Heart right ventricle (tissue), 16 donors: ENCODE measurements around the gene PRR5L. TPM values are rescaled to one million over a fixed set of nuclear protein-coding genes. Genes with fewer than 3 reads are reported as not detected.

ENCODE experiments used
- ATAC-seq, 8 donors: fragments of 200-7000 bp; cut with Tn5 transposase; one replicate each; pipeline ENCODE4 v1.9.1; 2020; ENCODE audit warnings: mild to moderate bottlenecking in 8 of 8, moderate library complexity in 8 of 8, moderate number of reproducible peaks in 1 of 8
- DNase-seq, 2 donors: peaks; one replicate each; pipeline ENCODE4 v3.0.0-alpha.2; 2020
- H3K27ac ChIP-seq, 10 donors: fragments of 200-600 bp; sonication (generic) in 2 of 10; one replicate each; pipeline versions ENCODE4 v1.5.0 to v1.8.0; 2020 to 2022; ENCODE audit warnings: mild to moderate bottlenecking in 3 of 10
- H3K27me3 ChIP-seq, 7 donors: fragments of 200-600 bp; one replicate each; pipeline ENCODE4 v1.8.0; 2021 to 2022; ENCODE audit warnings: mild to moderate bottlenecking in 2 of 7
- H3K36me3 ChIP-seq, 9 donors: fragments of 200-600 bp; sonication (generic) in 1 of 9; one replicate each; pipeline versions ENCODE4 v1.5.0 to v1.8.0; 2020 to 2022; ENCODE audit warnings: mild to moderate bottlenecking in 2 of 9
- H3K4me1 ChIP-seq, 9 donors: fragments of 200-600 bp; sonication (generic) in 1 of 9; one replicate each; pipeline versions ENCODE4 v1.5.0 to v1.8.0; 2020 to 2022; ENCODE audit warnings: mild to moderate bottlenecking in 4 of 9
- H3K4me3 ChIP-seq, 10 donors: fragments of 200-600 bp; sonication (generic) in 2 of 10; one replicate each; pipeline versions ENCODE4 v1.5.0 to v1.8.0; 2020 to 2022; ENCODE audit warnings: mild to moderate bottlenecking in 7 of 10, moderate library complexity in 2 of 10
- H3K9me3 ChIP-seq, 11 donors: fragments of 200-600 bp in 10 of 11; sonication (generic) in 2 of 11; one replicate each; pipeline versions ENCODE4 v1.5.0 to v1.8.0; 2013 to 2022; ENCODE audit warnings: mild to moderate bottlenecking in 2 of 11, control low read depth in 1 of 11, moderate library complexity in 1 of 11
- CTCF ChIP-seq, 9 donors: fragments of 200-600 bp; sonication (generic) in 2 of 9; IDR thresholded peaks; one replicate each; pipeline versions ENCODE4 v1.5.0 to v1.8.0; 2021 to 2022; ENCODE audit warnings: antibody characterized with exemption in 9 of 9, mild to moderate bottlenecking in 5 of 9, moderate library complexity in 1 of 9
- WGBS, 2 donors: extraction: QIAGEN DNeasy Blood & Tissue Kit; methylation state at CpG; one replicate each; pipeline ENCODE4 v1.1.7; 2013; ENCODE audit warnings: inconsistent platforms in 1 of 2; 5-methylcytosine and 5-hydroxymethylcytosine counted together
- intact Hi-C, 10 donors: fragments of 100-400 bp; cut with DNase I; formaldehyde crosslinking; loops; one replicate each; pipeline versions ENCODE4 v1.11.1 to v1.14.2; 2022
- polyA plus RNA-seq, 2 donors: library from polyadenylated mRNA; stranded (reverse); fragments of 200-250 nt; gene quantifications; one replicate each; pipeline ENCODE4 v1.2.3, GENCODE V29; 2013
- total RNA-seq, 10 donors: library from RNA; stranded (reverse); fragmentation: NEBNext Ultra II Directional in 3 of 10; extraction: Animal tissue kit (Norgen Biotek cat#: 25700) in 3 of 10; gene quantifications; one replicate each; pipeline versions ENCODE4 v1.2.1 to v1.2.4, GENCODE V29; 2021 to 2023
- donor health status: Arrhythmogenic right ventricular cardiomyopathy.
- donor health status: ischemic (EF 13 %, LVEDD 7.1; RV severe dilation, severe dysfunction).
- donor health status: healthy with polysubstance abuse.
- donor health status: DM: no; HTN: yes; CAD: no.
- donor health status: DM: no; HTN: no; CAD: no.
- donor health status: ischemic (EF 25% LVEDD 6.9; RV normal size, moderate dysfunction).
- donor health status: ischemic (EF 25% LVEDD 5.7; RV mildly dilated, moderate dysfunction).
- donor health status: healthy.
- donor health status: DM: yes; HTN: yes; CAD: no.
- donor health status: Ischemic cardiomyopathy.
- donor health status: ischemic (EF 35%, LVEDD 5.7; RV mildly dilated, moderate dysfunction).
- donor health status: nonischemic (EF 11% LVEDD 7.7; RV severe dilation, severe dysfunction).
- donor health status: DM: yes; HTN: yes; CAD: no.
- donor health status: PGD.
- donor health status: ischemic (EF 29% LVEDD 5.4; RV normal size, mild dysfunction).
- donor health status: nonischemic (EF 23%, LVEDD 6.1; RV moderate dilation, normal function).

Gene PRR5L
- total and polyA plus RNA-seq, 12 donors = 0.80 to 10.7 (median 2.4) TPM

DNA sequence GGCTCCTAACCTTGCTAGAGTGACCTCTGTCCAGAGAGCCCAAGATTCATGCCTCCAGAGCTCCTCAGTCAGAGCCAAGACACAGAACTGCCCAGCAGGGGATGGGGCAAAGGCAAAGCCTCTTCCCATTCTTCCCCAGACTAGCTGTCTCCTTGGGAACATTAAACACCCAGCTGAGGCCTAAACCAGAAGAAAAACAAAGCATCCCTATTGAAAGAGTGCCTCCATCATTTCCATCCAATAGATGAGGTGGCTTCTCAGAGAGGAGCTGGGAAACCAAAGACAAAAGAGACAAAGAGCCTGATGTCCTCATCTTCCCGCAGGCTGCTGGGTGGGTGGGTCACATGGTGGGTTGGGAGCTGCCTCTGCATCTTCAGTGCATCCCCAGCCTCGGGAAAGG is 44.3 kb upstream of the PRR5L start:
- Histone ChIP-seq H3K27ac (no peak overlapping the region), H3K36me3 (no peaks in the 10 kb centered on the region), H3K4me1 (peaks cover 0 to 21% (median 0%) of the 10 kb centered on the region in 9 donors), H3K27me3 (peaks cover 0 to 18% (median 0%) of the 10 kb centered on the region in 7 donors), H3K4me3 (no peak overlapping the region), H3K9me3 (peaks cover 0 to 26% (median 3%) of the 10 kb centered on the region in 11 donors)
- 84 to 90% methylated on average over 2 of the region's 2 CpGs for WGBS, 2 donors
- intact Hi-C loops = loop anchor here in 4 of 10 donors (10.0 kb wide), 5 partner anchors 97 to 427 kb away; no protein-coding TSS in a partner anchor
- no peak for TF ChIP-seq CTCF (IDR thresholded peaks at IDR 0.05)
- ATAC-seq = no peak
- no peak for DNase-seq

DNA sequence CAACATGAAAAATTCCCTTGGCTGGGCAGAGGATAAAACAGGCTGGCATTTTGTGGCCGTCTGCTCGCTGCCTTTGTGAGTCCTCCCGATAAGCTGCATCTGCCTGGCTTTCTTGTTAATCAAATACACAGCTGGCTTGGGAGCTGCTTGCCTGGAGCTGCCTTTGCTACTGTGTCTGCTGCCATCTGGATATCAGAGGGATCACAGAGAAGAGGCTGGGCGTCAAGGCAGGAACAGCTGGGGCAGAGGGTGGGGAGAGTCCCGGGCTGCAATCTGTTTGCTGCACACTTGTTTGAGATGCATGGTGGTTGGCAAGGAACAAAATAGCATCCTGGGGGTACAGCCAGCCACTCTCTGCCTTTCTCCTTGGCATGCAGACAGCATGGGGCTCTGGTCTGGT is 42.9 kb upstream of the PRR5L start:
- TF ChIP-seq CTCF (IDR thresholded peaks at IDR 0.05) = no peak
- ATAC-seq (peak in 2 of 8 donors; percentile 31 to 33), DNase-seq (no peak)
- WGBS, 2 donors = 35 to 65% methylated on average over 5 of the region's 5 CpGs
- H3K36me3 ChIP-seq = no peaks in the 10 kb centered on the region
- intact Hi-C loops = loop anchor here in 4 of 10 donors (10.0 kb wide), 5 partner anchors 98 to 428 kb away; no protein-coding TSS in a partner anchor
- H3K27ac ChIP-seq = no peak overlapping the region
- peaks cover 0 to 26% (median 3%) of the 10 kb centered on the region in 11 donors for H3K9me3 ChIP-seq
- H3K4me3 ChIP-seq = no peak overlapping the region
- H3K27me3 ChIP-seq = peaks cover 0 to 19% (median 1%) of the 10 kb centered on the region in 7 donors
- peaks cover 0 to 15% (median 0%) of the 10 kb centered on the region in 9 donors for H3K4me1 ChIP-seq

DNA sequence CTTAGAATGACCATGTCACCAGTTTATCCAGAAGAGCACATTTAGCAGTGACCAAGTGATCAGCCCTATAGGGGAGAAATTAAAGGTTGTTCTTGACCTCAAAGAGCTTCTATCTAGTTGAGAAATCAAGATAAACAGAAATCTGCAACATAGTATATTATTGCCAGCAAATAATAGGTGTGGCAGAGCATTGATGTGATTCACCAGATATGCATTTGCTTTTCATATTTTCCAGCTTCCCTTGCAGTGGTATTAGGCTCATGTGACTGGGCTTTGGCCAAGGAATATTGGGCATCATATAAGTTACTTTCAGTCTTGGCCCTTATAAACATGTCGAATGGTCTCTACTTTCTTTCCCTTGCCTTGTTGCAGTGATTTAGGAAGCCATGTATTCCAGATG is 41.4 kb upstream of the PRR5L start:
- TF ChIP-seq CTCF (IDR thresholded peaks at IDR 0.05) = no peak
- 88 to 93% methylated on average over 1 of the region's 1 CpG for WGBS, 2 donors
- intact Hi-C loops = loop anchor here in 8 of 10 donors (5.0 to 10.0 kb wide), 8 partner anchors 97 to 637 kb away; partner anchors contain the start of gene FJX1 (in 1 of the 8)

GRCh38 chr11:36257351-36257750 is 38.7 kb upstream of the PRR5L start:
- H3K4me1 ChIP-seq = peaks cover 0 to 9% (median 0%) of the 10 kb centered on the region in 9 donors
- ATAC-seq (no peak), DNase-seq (no peak)
- 74 to 82% methylated on average over 5 of the region's 5 CpGs for WGBS, 2 donors
- peaks cover 0 to 26% (median 7%) of the 10 kb centered on the region in 7 donors for H3K27me3 ChIP-seq
- H3K36me3 ChIP-seq = no peaks in the 10 kb centered on the region
- no peak overlapping the region for H3K27ac ChIP-seq
- H3K4me3 ChIP-seq = no peak overlapping the region
- peaks cover 0 to 10% (median 0%) of the 10 kb centered on the region in 11 donors for H3K9me3 ChIP-seq
- no peak for TF ChIP-seq CTCF (IDR thresholded peaks at IDR 0.05)
- intact Hi-C loops = loop anchor here in 8 of 10 donors (5.0 to 10.0 kb wide), 8 partner anchors 100 to 640 kb away; partner anchors contain the start of gene FJX1 (in 1 of the 8)

More for the DNA sequence above, 41.4 kb upstream of the PRR5L start:
- Histone ChIP-seq H3K36me3 (no peaks in the 10 kb centered on the region), H3K27me3 (peaks cover 0 to 26% (median 5%) of the 10 kb centered on the region in 7 donors), H3K9me3 (peaks cover 0 to 26% (median 3%) of the 10 kb centered on the region in 11 donors), H3K4me3 (no peak overlapping the region), H3K4me1 (peaks cover 0 to 10% (median 0%) of the 10 kb centered on the region in 9 donors), H3K27ac (no peak overlapping the region)
- ATAC-seq (no peak), DNase-seq (no peak)
